Activated naive CD4-positive, alpha-beta T cell treated with anti-CD3 and anti-CD28 coated beads, Interleukin-2, amount 50 U/mL, for 24 hours (primary cell): Measurements from ENCODE around the gene POLR3E.

Experiments used
- H3K27ac Mint-ChIP-seq: one replicate; pipeline ENCODE4 v1.8.0; 2021; ENCODE audit warnings: mild to moderate bottlenecking, mixed read lengths
- H3K27me3 Mint-ChIP-seq: one replicate; pipeline ENCODE4 v1.8.0; 2021; ENCODE audit warnings: mixed read lengths
- H3K36me3 Mint-ChIP-seq: one replicate; pipeline ENCODE4 v1.8.0; 2021; ENCODE audit warnings: mixed read lengths
- H3K4me1 Mint-ChIP-seq: one replicate; pipeline ENCODE4 v1.8.0; 2021; ENCODE audit warnings: mixed read lengths
- H3K4me3 Mint-ChIP-seq: one replicate; pipeline ENCODE4 v1.8.0; 2021; ENCODE audit warnings: mild to moderate bottlenecking, mixed read lengths
- H3K9me3 Mint-ChIP-seq: one replicate; pipeline ENCODE4 v1.8.0; 2021; ENCODE audit warnings: mixed read lengths

POLR3E gene, protein sequence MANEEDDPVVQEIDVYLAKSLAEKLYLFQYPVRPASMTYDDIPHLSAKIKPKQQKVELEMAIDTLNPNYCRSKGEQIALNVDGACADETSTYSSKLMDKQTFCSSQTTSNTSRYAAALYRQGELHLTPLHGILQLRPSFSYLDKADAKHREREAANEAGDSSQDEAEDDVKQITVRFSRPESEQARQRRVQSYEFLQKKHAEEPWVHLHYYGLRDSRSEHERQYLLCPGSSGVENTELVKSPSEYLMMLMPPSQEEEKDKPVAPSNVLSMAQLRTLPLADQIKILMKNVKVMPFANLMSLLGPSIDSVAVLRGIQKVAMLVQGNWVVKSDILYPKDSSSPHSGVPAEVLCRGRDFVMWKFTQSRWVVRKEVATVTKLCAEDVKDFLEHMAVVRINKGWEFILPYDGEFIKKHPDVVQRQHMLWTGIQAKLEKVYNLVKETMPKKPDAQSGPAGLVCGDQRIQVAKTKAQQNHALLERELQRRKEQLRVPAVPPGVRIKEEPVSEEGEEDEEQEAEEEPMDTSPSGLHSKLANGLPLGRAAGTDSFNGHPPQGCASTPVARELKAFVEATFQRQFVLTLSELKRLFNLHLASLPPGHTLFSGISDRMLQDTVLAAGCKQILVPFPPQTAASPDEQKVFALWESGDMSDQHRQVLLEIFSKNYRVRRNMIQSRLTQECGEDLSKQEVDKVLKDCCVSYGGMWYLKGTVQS

GRCh38 chr16:22297114-22297870 lies at the start of gene POLR3E:
TSS of gene POLR3E (plus strand) at chr16:22297409. CDS start at chr16:22302969, 5,560 bp downstream.
- peaks cover 42% of the 10 kb centered on the region for H3K4me1 Mint-ChIP-seq
- peak within 1 kb of the TSS; percentile 96 for H3K4me3 Mint-ChIP-seq
- peaks cover 5% of the 10 kb centered on the region for H3K36me3 Mint-ChIP-seq
- H3K27me3 Mint-ChIP-seq: no peaks in the 10 kb centered on the region
- no peaks in the 10 kb centered on the region for H3K9me3 Mint-ChIP-seq
- H3K27ac Mint-ChIP-seq: peak within 1 kb of the TSS; percentile 99

DNA sequence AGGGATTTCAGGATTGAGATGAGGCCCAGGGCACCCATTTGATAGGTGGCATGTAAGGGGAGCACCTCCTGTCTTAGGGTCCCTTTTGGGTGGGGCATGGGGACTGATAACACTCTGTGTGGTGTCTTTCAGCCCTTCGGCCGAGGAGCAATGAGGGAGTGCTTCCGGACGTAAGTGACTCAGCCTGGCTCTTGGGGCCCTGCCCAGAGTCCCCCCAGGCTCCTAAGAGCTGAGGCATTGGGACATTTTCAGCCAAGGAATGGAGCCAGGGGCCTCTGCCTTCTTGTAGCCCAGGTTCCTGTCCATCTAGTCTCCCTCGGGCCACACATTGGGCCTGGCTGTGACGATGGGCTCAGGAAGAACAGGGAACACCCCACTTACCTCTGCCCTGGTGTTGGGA lies 46.7 kb upstream of the POLR3E start:
- no peaks in the 10 kb centered on the region for H3K27me3 Mint-ChIP-seq
- no peaks in the 10 kb centered on the region for H3K4me1 Mint-ChIP-seq
- H3K4me3 Mint-ChIP-seq: no peak overlapping the region
- H3K9me3 Mint-ChIP-seq: no peaks in the 10 kb centered on the region
- H3K36me3 Mint-ChIP-seq: peaks cover 23% of the 10 kb centered on the region
- H3K27ac Mint-ChIP-seq: peak overlapping the region; percentile 5

DNA sequence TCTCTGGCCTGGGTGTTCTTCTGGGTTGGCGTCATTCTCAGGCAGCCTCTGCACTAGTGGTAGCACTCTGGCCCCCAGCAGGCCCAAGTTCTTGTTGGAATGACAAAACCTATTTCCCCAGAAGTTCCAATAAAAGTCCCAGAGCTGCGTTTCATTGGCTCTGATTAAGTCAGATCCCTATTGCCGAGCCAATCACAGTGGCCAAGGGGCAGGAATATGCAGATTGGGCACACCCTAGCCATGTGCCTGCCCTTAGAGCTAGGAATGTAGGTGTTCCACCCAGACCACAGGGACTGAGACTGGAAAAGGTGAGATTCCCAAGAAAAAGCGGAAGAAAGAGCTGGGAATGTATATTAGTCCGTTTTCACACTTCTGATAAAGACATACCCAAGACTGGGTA lies 44.9 kb upstream of the POLR3E start:
- Mint-ChIP-seq H3K4me3 (no peak overlapping the region), H3K36me3 (peaks cover 27% of the 10 kb centered on the region), H3K27ac (no peak overlapping the region), H3K27me3 (no peaks in the 10 kb centered on the region), H3K4me1 (no peaks in the 10 kb centered on the region), H3K9me3 (no peaks in the 10 kb centered on the region)

DNA sequence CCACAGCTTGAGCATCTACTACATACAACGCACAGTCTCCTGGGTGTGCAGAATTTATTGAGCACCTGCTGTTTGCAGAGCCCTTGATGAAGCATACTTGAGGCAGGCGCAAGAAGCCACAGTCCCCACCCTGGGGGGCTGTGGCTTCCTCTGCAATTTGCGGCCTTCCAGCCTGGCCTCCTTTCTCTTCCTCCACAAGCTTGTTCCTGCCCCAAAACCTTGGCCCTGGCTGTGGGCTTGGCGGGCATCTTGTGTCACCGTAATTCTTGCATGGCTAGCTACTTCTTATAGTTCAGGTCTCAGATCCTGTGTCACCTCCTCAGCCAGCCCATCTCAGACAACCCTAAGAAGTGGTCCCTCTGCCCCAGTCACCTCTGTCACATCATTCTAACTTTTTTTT lies 43.9 kb upstream of the POLR3E start:
- Mint-ChIP-seq H3K4me3 (no peak overlapping the region), H3K9me3 (no peaks in the 10 kb centered on the region), H3K27me3 (no peaks in the 10 kb centered on the region), H3K36me3 (peaks cover 26% of the 10 kb centered on the region), H3K4me1 (no peaks in the 10 kb centered on the region), H3K27ac (peak overlapping the region; percentile 73)

DNA sequence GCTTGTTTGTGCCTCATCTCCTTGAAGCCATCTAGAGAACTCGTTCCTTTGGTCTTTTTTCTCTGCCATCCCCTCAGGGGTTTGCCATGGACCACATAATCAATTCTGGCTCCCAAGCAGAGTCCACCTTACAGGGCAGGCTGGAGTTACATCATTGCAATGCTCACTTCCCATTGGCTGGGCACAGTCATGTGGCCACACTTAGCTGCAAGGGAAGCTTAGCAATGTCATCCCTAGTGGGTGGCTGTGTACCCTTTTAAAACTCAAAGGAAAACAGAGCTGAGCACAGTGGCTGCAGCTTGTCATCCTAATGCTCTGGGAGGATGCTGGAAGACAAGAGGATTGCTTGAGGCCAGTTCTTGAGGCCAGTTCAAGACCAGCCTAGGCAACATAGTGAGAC lies 41.9 kb upstream of the POLR3E start:
- Mint-ChIP-seq H3K4me1 (no peaks in the 10 kb centered on the region), H3K27ac (no peak overlapping the region), H3K27me3 (no peaks in the 10 kb centered on the region), H3K4me3 (no peak overlapping the region), H3K36me3 (peaks cover 31% of the 10 kb centered on the region), H3K9me3 (no peaks in the 10 kb centered on the region)

- Mint-ChIP-seq H3K27me3 (no peaks in the 10 kb centered on the region), H3K36me3 (peaks cover 27% of the 10 kb centered on the region), H3K27ac (no peak overlapping the region), H3K9me3 (no peaks in the 10 kb centered on the region), H3K4me3 (no peak overlapping the region), H3K4me1 (peaks cover 5% of the 10 kb centered on the region)
These were observed 39.8 kb upstream of the POLR3E start for GRCh38 chr16:22257440-22257839.

- Mint-ChIP-seq H3K9me3 (no peaks in the 10 kb centered on the region), H3K36me3 (peaks cover 13% of the 10 kb centered on the region), H3K27me3 (no peaks in the 10 kb centered on the region), H3K27ac (no peak overlapping the region), H3K4me1 (peaks cover 26% of the 10 kb centered on the region), H3K4me3 (no peak overlapping the region)
These were observed 36.7 kb upstream of the POLR3E start for GRCh38 chr16:22260490-22260889.

DNA sequence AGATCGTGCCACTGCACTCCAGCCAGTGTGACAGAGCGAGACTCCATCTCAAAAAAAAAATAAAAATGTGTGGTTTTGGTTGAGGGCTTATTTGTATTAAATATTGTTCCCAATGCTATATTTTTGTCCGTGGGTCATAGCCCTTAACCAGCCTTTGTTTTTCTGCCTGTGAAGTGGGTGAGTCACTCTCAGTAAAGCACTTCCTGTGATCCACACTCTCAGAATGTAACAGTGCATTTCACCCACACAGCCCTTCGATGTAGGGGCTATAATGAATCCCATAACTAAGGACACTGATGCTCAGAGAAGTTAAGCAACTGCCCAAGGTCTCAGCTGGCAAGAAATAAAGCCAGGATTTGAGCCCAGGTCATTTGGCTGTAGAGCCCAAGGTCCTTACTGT lies 34.7 kb upstream of the POLR3E start:
- Mint-ChIP-seq H3K9me3 (no peaks in the 10 kb centered on the region), H3K4me1 (peaks cover 27% of the 10 kb centered on the region), H3K27me3 (no peaks in the 10 kb centered on the region), H3K4me3 (no peak overlapping the region), H3K27ac (no peak overlapping the region), H3K36me3 (peaks cover 9% of the 10 kb centered on the region)

DNA sequence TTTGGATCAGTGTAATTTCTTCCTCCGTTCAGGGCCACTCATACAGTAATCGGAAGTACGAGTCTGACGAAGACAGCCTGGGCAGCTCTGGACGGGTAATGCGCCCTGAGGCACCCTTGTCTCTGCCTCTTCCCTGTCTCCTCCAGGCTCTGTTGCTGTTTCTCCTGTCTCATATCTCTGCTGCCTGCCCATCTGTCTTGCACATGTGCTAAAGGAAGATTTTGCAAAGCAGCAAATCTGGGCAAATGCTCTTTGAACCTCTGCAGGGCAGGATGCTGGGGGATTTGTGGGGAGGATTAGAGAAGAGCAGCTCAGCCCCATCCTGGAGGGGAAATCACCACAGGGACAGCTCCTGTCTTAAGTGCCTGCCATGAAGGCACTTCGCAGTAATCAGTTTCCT lies 32.4 kb upstream of the POLR3E start:
- Mint-ChIP-seq H3K27me3 (no peaks in the 10 kb centered on the region), H3K4me3 (no peak overlapping the region), H3K36me3 (peaks cover 4% of the 10 kb centered on the region), H3K9me3 (no peaks in the 10 kb centered on the region), H3K27ac (no peak overlapping the region), H3K4me1 (peaks cover 27% of the 10 kb centered on the region)

DNA sequence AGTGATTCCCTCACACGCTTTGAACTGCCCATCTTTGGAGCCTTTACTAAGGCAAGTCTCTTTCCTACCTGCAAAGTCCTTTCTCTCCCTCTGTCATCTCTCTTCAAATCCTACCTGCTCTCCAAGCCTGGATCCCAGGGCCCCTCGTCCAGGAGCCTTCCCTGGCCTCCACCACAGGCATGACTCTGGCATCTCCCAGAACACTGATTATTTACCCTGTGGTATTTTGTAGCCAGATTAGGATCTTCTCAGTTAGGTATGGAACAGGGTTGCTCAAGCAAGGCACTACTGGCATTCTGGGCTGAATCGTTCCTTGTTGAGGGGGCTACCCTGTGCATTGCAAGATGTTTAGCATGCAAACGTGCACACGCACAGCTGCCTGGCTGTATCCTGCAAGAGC lies 31.9 kb upstream of the POLR3E start:
- no peaks in the 10 kb centered on the region for H3K9me3 Mint-ChIP-seq
- peaks cover 27% of the 10 kb centered on the region for H3K4me1 Mint-ChIP-seq
- no peaks in the 10 kb centered on the region for H3K27me3 Mint-ChIP-seq
- no peak overlapping the region for H3K4me3 Mint-ChIP-seq
- H3K36me3 Mint-ChIP-seq: peaks cover 4% of the 10 kb centered on the region
- no peak overlapping the region for H3K27ac Mint-ChIP-seq

DNA sequence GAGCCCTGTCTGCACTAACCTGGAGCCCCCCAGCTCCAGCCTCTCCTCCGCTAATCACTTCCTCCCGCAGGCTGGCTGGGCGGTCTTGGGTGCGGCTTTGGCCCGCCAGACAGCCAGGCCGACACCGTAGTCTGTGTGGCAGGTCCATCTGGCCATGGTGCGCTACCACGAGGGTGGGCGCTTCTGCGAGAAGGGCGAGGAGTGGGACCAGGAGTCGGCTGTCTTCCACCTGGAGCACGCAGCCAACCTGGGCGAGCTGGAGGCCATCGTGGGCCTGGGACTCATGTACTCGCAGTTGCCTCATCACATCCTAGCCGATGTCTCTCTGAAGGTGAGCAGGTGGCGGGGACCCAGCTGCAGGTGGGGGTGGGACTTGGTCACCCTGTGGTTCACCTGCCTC lies 30.7 kb upstream of the POLR3E start:
- Mint-ChIP-seq H3K4me1 (peaks cover 30% of the 10 kb centered on the region), H3K27ac (no peak overlapping the region), H3K4me3 (no peak overlapping the region), H3K27me3 (no peaks in the 10 kb centered on the region), H3K9me3 (no peaks in the 10 kb centered on the region), H3K36me3 (peaks cover 5% of the 10 kb centered on the region)

- Mint-ChIP-seq H3K27me3 (no peaks in the 10 kb centered on the region), H3K36me3 (peaks cover 7% of the 10 kb centered on the region), H3K27ac (no peak overlapping the region), H3K4me1 (peaks cover 22% of the 10 kb centered on the region), H3K4me3 (no peak overlapping the region), H3K9me3 (no peaks in the 10 kb centered on the region)
These were observed 29.4 kb upstream of the POLR3E start for GRCh38 chr16:22267764-22268163.

GRCh38 chr16:22270525-22270924 lies 26.7 kb upstream of the POLR3E start:
- no peaks in the 10 kb centered on the region for H3K9me3 Mint-ChIP-seq
- H3K27ac Mint-ChIP-seq: no peak overlapping the region
- no peaks in the 10 kb centered on the region for H3K27me3 Mint-ChIP-seq
- H3K36me3 Mint-ChIP-seq: peaks cover 7% of the 10 kb centered on the region
- H3K4me1 Mint-ChIP-seq: peaks cover 4% of the 10 kb centered on the region
- no peak overlapping the region for H3K4me3 Mint-ChIP-seq

DNA sequence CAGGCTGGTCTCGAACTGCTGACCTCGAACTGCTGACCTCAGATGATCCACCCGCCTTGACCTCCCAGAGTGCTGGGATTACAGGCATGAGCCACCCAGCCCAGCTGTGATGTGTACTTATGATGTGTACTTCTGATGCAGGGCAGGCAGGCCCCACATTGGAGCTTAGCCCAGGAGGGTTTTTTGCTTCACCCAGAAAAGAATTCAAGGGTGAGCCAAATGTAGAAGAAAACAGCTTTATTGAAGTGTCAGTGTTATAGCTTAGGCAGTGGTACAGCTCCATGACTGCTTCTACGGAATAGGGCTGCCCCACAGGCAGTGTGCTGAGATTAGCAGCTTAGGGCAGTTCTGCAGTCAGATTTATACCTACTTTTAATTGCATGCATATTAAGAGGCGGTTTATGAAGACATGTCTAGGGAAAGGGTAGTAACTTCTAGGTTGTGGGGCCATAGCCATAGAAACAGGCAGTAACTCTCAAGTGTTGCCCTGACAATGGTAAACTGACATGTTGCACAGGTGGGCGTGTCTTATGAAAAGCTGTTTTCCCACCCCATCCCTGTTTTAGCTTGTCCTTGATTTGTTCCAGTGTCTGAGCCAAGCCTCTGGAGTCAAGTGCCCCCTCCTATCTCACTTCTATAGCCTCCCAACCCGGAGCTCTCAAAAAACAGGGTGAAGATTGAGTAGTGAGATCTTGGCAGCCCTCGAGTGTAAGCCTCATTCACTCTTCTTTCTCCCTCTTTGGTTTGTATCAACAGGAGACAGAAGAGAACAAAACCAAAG lies 24.1 kb upstream of the POLR3E start:
- Mint-ChIP-seq H3K36me3 (peaks cover 10% of the 10 kb centered on the region), H3K9me3 (no peaks in the 10 kb centered on the region), H3K27me3 (no peaks in the 10 kb centered on the region), H3K4me1 (peaks cover 4% of the 10 kb centered on the region), H3K27ac (no peak overlapping the region), H3K4me3 (no peak overlapping the region)

DNA sequence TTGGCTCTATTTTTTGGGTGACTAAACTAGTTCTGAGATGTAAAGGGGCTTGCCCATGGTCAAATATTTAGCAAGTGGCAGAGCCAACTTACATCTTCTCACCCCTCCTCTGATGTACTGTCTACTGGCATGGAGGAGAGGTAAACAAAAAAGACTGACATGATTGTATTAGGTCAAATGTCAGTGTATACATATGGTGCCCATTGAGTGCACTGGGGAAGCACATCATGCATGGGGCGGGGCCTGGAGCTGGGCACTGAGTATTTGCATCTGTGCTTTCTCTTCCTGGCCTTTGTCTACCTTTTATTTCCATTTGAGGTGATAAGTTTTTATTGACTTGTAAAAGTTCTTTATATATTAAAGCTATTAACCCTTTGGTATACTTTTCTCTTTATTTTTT lies 22.3 kb upstream of the POLR3E start:
- peaks cover 4% of the 10 kb centered on the region for H3K4me1 Mint-ChIP-seq
- H3K27ac Mint-ChIP-seq: no peak overlapping the region
- H3K36me3 Mint-ChIP-seq: peaks cover 8% of the 10 kb centered on the region
- H3K4me3 Mint-ChIP-seq: no peak overlapping the region
- no peaks in the 10 kb centered on the region for H3K9me3 Mint-ChIP-seq
- no peaks in the 10 kb centered on the region for H3K27me3 Mint-ChIP-seq
